Measurements from ENCODE around the gene TRIM38. TPM values are rescaled to one million over a fixed set of nuclear protein-coding genes. Genes with fewer than 3 reads are reported as not detected.

TRIM38 gene
- total and polyA plus RNA-seq, 2 donors from 2014 or later, result 12.2 to 27.9 TPM

GRCh38 chr6:25963426-25964123 is 973 bp downstream of the TRIM38 start:
- intact Hi-C loops (cut with DNase I), result no loop called here
- DNase-seq (peak in 4 of 5 donors; percentile 47 to 87 (median 61)), FAIRE-seq (no peak)
- H3K9me3 ChIP-seq (ENCODE audit: control insufficient read depth in 2 of 3, insufficient read depth in 1 of 3, low read length in 3 of 3), result peaks cover 0 to 3% (median 0%) of the 10 kb centered on the region in 3 donors
- H3K36me3 ChIP-seq (ENCODE audit: control insufficient read depth in 2 of 3, insufficient read depth in 3 of 3, low read length in 3 of 3), result peaks cover 3 to 12% (median 10%) of the 10 kb centered on the region in 3 donors
- H3K27ac ChIP-seq (ENCODE audit: low read depth in 2 of 2, low read length in 2 of 2), result peak overlapping the region; percentile 55 to 96
- peak overlapping the region; percentile 59 to 78 (median 77) for H3K9ac ChIP-seq (ENCODE audit: low read length in 3 of 3)
- no peak for TF ChIP-seq CTCF (IDR thresholded peaks at IDR 0.05; ENCODE audit: borderline replicate concordance, extremely low read depth, insufficient read depth)
- peaks cover 2 to 29% (median 28%) of the 10 kb centered on the region in 3 donors for H3K4me1 ChIP-seq (ENCODE audit: control insufficient read depth in 2 of 3, insufficient read depth in 2 of 3, low read depth in 1 of 3, low read length in 3 of 3)
- peak overlapping the region; percentile 91 to 93 (median 91) for H3K4me3 ChIP-seq (ENCODE audit: low read length in 3 of 3)
- no peaks in the 10 kb centered on the region for H3K27me3 ChIP-seq (ENCODE audit: control insufficient read depth, insufficient read depth, low read length)

- H3K27me3 ChIP-seq (ENCODE audit: control insufficient read depth, insufficient read depth, low read length), result no peaks in the 10 kb centered on the region
- intact Hi-C loops (cut with DNase I), result no loop called here
- H3K4me3 ChIP-seq (ENCODE audit: low read length in 3 of 3), result no peak overlapping the region
- FAIRE-seq, result no peak
- H3K4me1 ChIP-seq (ENCODE audit: control insufficient read depth in 2 of 3, insufficient read depth in 2 of 3, low read depth in 1 of 3, low read length in 3 of 3), result peaks cover 2 to 29% (median 28%) of the 10 kb centered on the region in 3 donors
- no peak for DNase-seq
- no peaks in the 10 kb centered on the region for H3K9me3 ChIP-seq (ENCODE audit: control insufficient read depth in 2 of 3, insufficient read depth in 1 of 3, low read length in 3 of 3)
- TF ChIP-seq CTCF (IDR thresholded peaks at IDR 0.05; ENCODE audit: borderline replicate concordance, extremely low read depth, insufficient read depth), result no peak
- H3K9ac ChIP-seq (ENCODE audit: low read length in 3 of 3), result no peak overlapping the region
- no peak overlapping the region for H3K27ac ChIP-seq (ENCODE audit: low read depth in 2 of 2, low read length in 2 of 2)
- H3K36me3 ChIP-seq (ENCODE audit: control insufficient read depth in 2 of 3, insufficient read depth in 3 of 3, low read length in 3 of 3), result peaks cover 3 to 22% (median 18%) of the 10 kb centered on the region in 3 donors
Observed at GRCh38 chr6:25965058-25965457, 2.5 kb downstream of the TRIM38 start.

- no peaks in the 10 kb centered on the region for H3K27me3 ChIP-seq (ENCODE audit: control insufficient read depth, insufficient read depth, low read length)
- no peaks in the 10 kb centered on the region for H3K9me3 ChIP-seq (ENCODE audit: control insufficient read depth in 2 of 3, insufficient read depth in 1 of 3, low read length in 3 of 3)
- no peak overlapping the region for H3K9ac ChIP-seq (ENCODE audit: low read length in 3 of 3)
- FAIRE-seq (no peak), DNase-seq (no peak)
- H3K4me3 ChIP-seq (ENCODE audit: low read length in 3 of 3), result peak overlapping the region in 2 of 3 donors; percentile 13 to 21
- H3K36me3 ChIP-seq (ENCODE audit: control insufficient read depth in 2 of 3, insufficient read depth in 3 of 3, low read length in 3 of 3), result peaks cover 3 to 23% (median 21%) of the 10 kb centered on the region in 3 donors
- intact Hi-C loops (cut with DNase I), result no loop called here
- peaks cover 7 to 38% (median 34%) of the 10 kb centered on the region in 3 donors for H3K4me1 ChIP-seq (ENCODE audit: control insufficient read depth in 2 of 3, insufficient read depth in 2 of 3, low read depth in 1 of 3, low read length in 3 of 3)
- no peak for TF ChIP-seq CTCF (IDR thresholded peaks at IDR 0.05; ENCODE audit: borderline replicate concordance, extremely low read depth, insufficient read depth)
- H3K27ac ChIP-seq (ENCODE audit: low read depth in 2 of 2, low read length in 2 of 2), result no peak overlapping the region
Observed at GRCh38 chr6:25966711-25967110, 4.1 kb downstream of the TRIM38 start.
